GM21390 (cell line): Measurements from ENCODE around the gene FUOM.
"Not testable (repeated sequence)": the region's sequence is repeated elsewhere in the genome, so short reads cannot be mapped to it uniquely, and the experiment has no call there.

Experiments used
- ATAC-seq: cut with Tn5 transposase; IDR thresholded peaks from one replicate; pipeline ENCODE4 v1.9.1; 2021; ENCODE audit not compliant: unreplicated experiment

FUOM gene

DNA sequence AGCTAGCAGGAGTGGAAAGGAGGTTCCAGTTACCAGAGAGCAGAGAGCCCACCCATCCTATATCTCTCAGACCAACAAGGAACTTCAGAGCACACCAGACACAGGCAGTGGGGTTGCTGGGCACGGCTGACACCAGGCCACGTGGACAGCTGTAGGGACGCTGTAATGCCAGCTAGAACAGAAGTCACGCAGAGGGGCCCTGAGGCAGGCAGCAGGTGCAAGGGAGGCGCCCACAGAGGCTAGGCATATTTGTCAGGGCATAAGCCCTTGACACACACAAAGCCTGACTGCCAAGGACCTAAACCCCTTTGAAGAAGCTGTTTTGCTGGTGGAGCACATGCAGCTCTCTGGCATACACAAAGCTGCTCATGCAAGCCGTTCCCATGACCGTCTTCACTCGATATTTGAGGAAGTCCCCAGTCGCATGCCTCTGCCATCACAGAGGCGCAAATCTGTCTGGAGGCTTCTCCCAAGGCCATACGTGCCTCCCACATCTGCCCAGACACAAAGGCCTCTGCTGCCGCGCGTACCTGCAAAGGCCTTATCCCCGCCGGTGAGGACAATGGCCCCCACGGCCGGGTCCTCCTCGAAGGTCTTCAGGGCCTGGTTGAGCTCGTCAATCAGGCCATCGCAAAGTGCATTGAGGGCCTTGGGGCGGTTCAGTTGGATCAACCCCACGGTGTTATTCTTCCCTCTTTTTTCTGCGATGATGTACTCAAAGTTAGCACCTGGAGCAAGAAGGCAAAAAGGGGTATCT is 12.4 kb upstream of the FUOM start:
- no peak for ATAC-seq

DNA sequence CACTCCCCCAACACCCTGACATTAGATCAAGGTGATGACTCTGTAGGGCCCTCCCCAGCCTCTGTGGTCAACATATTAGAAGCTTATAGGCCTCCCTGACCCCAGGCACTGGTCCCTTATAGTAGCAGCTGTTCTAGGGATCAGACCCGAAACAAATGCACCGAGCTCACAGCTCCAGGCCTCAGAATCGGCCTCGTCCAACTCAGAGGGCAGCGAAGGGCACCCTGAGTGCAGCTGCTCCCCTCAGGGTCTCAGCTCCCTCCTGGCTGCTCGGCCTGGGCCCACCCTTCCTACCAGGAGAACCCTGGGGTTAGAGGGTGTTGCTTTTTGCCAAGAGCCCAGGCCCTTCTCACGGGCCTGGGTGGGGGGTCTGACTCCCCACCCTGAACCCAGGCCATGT is 10.3 kb upstream of the FUOM start:
- no peak for ATAC-seq

DNA sequence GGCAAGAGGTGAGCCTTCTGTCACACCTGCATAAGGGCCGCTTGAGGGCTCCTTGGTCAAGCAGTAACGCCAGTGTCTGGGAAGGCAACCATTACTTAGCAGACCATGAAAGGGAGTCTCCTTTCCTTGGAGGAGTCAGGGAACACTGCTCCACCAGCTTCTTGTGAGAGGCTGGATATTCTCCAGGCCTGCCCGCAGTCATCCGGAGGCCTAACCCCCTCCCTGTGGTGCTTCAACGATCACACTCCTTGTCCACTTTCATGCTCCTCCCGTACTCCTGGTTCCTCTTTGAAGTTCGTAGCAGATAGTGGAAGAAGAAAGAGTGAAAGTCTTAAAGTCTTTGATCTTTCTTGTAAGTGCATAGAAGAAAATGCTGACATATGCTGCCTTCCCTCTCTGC is 9.6 kb upstream of the FUOM start:
- ATAC-seq, result not testable (repeated sequence)

DNA sequence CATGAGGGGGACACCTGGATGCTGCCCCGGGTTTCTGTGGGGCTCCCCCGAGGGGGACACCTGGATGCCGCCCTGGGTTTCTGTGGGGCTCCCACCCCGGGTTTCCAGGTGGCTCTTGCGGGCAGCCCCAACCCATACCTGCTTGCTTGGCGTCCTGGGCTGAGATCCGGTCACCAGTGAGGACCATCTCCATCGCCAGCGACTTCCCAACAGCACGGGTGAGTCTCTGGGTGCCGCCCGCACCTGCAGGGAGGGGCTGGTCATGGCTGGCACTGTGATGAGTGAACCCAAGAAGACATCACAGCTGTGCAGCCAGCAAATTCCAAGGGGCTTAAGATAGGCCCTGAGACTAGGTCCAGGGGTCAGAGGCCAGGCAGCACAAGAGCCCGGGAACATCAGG is 8.9 kb upstream of the FUOM start:
- no peak for ATAC-seq

DNA sequence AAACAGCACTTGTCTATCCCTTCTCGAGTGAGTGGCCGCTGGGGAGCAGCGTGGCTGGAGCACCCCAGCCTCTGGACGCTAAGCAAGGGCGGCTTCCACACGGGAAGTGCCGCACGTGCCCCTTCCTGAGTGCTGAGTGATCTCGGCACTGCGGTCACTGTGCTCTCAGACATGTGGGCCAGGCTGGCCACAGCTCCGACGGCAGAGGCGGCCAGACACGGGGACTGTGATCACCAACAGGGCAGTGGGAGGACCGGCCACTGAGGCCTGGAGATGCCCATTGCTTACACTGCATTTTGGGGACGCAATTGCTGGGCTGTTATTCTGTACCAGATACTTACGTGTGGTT is 8.3 kb upstream of the FUOM start:
- ATAC-seq, result no peak

DNA sequence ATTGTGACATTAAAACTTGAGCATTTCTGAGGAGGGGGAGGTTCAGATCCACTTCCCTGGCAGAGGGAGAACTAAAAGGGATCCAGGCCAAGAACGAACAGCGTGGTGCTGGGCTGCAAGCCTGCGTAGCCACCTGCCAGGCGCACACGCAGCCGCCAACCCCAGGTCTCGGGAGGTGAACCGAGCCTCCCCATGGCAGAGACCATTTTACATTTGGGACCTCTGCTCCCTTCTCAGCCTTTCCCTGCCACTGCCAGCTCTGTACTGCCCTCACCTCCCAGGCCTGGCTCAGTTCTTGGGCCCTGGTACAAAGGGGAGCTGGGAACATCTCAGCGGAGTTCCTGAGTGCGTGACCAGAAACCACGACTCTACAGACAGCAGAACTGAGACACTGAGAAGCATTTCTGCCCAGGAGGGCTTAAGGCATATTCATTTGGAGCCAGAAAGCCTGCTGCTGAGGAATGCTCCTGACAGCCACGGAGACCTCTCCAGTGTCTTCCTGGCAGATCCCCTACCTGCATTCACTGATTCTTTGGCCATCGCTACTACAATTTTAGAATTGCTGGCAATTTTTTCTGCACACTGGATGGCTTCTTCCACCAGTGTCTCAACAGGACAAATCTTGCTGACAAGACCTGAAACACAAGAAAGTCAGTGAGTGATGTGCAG is 7.8 kb upstream of the FUOM start:
- no peak for ATAC-seq

DNA sequence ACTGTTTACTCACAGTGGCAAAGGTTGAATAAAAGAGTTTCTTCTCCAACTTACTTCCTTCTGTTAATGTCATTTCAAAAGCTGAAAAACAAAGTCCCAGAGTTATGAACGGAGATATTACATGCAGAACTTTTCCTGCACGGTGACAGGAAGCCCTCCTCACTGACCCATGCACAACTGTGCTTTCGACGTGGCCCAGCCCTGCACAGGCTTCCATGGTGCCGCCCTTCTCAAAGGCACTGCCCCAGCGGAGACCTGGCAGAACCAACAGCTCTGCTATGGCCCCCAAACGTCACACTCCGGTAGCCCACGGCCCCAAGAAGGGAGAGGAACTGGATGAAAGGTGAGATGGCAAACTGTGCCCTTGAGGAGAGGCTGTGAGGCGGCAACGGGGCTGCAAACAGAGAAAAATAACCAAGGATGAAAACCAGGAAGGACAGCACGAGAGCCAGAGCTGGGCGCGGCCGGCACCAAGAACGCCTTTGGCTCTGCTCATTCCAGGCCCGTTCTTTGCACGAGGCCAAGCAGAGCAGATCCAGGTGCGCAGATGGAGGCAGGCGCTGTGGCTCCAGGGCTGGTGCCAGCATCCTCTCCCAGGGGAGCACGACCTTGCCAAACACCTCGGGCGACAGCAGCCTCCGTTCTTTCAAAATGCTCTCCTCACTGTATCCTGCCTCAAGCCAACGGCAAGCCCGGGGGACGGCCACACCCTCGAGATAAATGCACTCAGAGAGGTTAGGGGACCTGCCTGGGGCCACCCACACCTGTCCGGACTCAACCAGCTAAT is 7.0 kb upstream of the FUOM start:
- no peak for ATAC-seq

DNA sequence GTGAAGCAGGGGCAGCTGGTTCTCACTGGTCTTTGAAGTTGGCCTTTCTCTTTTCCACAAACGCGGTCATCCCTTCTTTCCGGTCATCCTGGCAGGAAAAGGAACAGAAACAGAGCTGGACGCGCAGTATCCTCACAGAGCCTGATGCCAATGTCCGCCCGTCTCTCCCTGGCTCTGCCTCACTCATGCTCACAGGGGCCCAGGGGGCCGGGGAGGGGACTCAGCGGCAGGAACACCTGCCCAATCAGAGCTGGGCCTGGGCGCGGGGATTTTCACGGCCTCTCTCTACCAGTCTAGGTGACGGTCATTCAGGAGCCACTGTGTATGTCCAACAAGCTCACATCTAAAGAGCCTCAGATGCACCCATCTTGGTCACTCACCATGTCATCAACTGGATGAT is 5.0 kb upstream of the FUOM start:
- ATAC-seq, result no peak

DNA sequence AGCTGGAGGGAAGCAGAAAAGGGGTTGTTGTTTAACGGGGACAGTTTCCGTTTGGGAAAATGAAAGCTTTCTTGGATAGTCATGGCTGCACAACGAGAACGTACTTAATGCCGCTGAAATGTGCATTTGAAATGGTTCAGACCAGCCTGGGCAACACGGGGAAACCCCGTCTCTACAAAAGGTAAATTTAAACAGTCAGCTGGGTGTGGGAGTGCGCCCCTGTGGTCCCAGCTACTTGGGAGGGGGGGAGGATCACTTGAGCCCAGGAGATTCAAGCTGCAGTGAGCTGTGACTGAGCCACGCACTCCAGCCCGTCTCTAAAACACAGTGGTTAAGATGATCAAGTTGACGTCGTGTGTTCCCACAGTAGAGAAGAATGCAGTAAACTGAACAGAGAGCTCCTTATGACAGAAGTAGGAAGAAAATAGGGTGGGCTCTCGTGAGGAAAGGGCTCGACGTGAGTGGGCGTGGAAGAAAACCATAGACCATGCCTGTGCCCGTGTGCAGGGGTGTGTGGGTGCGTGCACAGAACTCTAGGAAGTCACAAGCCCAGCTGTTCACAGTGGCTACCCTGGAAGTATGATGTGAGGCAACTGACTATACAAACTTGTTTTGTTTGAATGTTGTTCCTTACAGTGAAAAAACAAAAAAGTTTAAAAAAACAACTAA is 4.1 kb upstream of the FUOM start:
- ATAC-seq, result no peak

DNA sequence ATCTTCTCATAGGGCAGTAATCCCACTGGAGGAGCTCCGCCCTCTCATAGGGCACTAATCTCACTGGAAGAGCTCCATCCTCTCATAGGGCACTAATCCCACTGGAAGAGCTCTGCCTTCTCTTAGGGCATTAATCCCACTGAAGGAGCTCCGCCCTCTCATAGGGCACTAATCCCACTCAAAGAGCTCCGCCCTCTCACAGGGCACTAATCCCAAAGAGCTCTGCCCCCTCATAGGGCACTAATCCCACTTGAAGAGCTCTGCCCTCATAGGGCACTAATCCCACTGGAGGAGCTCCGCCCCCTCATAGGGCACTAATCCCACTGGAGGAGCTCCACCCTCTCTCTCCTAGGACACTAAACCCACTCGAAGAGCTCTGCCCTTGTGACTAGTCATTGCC is 3.4 kb upstream of the FUOM start:
- no peak for ATAC-seq

DNA sequence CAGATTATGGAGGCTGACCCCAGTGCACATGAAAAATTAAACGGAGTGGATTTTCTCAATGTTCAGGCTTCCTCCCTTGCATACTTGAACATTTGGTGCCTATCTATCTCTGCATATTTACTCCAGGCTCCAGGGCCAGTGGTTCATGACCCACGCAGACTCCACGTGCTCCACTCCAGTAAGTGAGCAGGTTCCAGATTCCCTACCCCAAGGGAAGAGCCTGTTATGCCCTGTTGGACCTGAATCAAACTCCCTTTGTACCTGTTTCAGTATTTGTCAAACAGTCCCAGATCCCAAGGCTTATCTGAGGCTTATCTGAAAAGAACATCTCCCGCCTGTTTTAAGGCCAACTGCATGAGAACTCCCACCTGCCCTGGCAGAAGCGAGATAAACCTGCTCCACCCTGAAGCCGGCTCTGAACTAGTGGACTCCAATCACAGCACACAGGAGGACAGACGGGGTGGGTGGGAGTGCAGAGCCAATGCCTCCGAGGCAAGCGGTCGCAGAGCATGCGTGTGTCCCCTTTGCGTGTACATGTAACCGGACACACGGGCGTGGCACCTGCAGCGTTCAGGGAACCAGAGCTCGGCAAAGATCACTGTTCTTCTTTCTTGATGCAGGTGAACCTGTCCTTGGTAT is 2.3 kb upstream of the FUOM start:
- no peak for ATAC-seq

DNA sequence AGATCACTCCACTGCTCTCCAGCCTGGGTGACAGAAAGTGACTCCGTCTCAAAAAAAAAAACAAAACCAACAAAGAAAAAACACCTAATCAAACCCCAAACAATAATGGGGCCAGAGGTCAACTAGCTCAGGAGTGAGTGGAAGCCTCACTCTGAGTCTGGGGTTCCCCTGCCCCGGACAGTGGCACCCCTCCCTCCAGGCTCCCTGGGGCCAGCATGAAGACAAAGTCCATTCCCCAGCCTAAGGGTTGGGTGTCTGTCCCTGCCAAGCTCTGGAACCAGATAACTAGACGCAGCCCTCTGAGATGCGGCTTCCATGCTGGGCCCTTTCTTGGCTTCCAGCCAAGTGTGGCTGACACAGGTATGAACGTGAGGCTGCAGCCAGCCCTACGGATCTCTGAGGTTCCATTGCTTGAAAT is 1.7 kb upstream of the FUOM start:
- no peak for ATAC-seq

DNA sequence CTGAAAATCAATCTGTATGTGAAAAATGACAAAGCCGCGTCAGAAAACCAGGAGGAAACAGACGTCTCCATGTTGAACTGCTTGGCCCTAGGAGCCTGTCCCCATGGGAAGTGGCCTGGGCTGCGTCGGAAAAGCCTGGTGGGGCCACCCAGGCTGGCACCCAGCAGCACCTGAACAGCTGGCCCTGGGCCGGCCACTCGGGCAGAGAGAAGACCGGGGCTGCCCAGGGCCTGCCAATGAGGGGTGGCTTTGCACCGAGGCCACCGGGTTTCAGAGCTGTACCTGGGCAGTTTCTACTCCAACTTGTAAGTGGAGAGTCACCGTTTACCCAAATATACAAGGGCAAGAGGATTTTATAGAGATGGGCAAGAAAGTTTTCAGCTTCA is 1.1 kb upstream of the FUOM start:
- ATAC-seq, result no peak

DNA sequence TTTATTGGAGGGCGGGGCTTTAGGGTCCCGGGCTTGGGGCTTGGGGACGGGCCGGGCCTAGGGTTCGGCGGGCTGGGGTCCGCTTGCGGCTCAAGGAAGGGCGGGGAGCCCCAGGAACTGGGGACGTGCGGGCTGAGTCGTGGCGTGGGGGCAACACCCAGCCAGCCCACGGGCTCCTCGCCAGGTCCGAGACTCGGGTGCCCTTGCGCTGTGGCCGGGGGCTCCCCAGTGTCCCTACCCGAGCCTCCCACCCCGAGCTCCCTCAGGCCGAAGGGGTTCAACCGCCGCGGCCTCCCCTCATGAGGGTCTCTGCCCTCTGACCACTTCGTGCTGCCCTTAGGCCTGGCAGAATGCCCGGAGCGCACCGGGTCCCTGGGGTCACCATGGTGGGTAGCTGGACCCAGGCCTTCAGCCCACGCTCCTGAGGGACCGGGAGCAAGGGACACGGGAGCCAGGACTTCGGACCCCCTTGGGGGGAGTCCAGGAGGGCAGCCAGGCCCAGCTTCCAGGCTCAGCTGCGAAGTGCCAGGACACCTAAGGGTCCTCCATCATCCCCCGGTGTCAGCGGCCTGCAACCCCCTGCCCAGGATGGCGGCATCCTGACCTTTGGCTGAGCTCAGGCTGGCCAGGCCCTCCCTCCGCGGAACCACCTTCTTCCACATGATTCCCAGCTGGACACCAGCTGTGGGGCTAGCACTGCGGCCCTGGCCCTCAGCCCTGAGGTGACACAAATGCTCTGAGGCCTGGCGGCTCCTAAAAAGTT is 524 bp upstream of the FUOM start:
- ATAC-seq, result no peak

DNA sequence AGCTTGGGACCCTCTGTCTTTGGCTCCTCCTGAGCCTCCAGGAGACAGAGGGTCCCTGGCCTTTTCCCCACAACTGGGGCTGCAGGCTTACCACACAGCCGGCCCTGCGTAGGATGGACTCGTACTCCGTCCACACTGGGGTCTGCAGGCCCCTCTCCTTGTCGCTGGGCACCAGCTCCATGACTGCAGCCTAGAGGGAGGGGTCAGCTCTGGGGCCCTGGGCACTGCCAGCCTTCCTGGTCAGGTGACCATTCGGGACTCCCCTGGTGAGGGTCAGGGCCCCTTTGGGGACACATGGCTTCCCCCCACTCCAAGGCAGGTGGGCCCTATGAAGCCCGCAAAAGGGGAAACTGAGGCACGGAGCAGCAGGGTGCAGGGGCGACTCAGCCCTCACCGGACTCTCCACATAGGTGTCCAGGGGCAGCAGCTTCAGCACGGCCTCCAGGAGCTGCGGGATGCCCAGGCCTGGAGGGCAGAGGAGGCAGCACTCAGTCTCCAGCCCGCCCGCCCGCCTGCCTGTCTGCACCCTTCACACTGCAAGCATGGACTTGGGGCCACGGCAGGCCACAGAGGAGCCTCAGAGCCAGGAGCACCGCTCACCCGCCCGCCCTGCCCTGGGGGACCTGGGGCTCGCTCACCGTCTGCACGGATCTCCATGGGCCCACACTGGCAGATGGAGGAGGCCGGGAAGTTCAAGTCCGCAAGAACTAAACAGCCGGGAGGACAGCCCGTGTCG is 1.1 kb downstream of the FUOM start:
- no peak for ATAC-seq

DNA sequence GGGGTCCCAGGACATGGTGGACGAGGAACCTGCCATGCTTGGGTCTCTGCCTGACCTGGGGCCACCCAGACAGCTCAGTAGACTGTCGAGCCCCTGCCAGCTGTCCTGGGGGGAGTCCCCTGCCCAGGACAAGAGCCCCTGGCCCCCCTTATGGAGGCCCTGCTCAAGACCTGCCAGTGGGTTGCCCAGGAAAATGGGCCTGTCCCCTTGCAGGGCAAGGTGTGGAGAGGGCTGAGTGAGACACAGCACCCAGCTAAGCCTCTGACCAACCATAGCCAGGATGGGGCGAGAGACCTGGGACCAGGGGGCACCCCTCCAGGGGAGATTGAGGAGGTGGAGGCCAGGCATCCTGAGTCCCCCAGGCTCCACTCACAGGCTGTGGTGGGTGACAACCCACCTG is 1.8 kb downstream of the FUOM start:
- ATAC-seq, result no peak

DNA sequence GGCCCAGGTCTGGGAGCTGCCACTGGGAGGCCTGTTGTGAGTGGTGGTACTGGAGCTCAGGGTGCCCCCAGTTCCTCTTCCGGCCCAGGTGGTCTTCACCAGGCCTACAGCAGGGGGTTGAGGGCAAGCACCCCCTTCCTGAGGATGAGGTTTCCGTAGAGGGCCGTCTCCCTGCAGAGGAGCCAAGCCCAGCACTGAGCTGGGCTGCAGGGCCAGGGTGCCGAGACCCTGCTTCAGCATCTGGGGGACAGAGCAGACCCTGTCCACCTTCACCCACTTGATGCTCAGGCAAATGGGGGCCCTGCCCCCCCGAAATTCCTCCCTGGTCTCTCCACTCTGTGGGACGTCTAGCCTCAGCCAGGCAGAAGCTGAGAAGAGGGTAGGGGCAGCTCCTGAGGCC is 2.6 kb downstream of the FUOM start:
- ATAC-seq, result no peak

DNA sequence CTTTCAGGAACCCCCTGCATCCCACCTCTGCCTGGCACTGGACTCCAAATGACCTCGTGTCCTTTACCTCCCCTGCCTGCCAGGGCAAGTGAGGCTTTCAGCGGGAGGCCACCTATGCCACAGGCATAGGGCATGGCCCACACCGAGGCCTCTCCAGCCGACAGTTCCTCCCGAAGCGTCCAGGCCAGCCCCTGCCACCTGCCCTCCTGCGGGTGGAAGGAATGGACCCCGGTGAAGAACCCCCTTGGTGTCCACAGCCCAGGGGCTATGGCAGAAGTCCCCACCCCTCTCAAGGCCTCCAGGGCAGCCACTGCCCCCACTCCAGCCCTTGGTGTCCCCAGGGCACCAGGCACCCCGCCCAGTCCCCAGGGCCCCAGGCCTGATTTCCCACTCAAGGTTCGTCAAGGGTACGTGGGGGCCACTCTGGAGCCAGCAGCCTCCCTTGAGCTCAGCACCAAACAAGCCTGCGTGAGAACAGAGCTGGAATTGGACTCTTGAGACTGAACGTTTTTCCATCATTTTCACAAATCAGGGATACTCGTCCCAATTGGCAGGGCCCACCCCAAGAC is 3.1 kb downstream of the FUOM start:
- ATAC-seq, result no peak

DNA sequence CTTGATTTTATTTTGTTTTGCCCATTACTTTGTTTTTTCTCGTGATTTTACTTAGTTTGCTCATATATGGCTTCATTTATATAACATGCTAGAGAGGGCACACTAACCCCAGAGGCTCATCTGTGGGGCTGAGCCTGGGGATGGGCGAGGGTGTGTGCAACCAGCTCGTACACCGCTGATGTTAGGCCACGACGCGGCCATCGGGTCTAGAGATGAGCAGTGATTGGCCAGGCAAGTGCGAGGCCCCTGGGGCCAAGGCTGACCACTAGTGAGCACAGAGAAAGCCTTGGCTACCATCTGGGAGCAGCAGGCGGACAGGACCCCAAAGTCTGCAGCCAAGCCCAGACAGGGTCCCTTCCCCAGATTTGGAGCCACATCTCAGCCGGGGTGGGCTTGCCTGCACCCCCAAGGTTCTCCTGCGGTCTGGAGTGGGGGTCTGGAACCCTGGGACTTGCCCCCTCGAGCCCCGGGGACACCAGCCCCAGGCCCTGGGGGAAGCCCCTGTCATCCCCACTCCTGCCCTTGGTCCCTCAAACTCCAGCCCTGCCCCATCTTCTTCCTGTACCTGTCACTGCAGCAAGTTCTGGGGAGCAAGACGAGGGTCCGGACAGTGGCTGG is 3.7 kb downstream of the FUOM start:
- no peak for ATAC-seq
